Adrenal gland (tissue), 5 donors: Measurements from ENCODE around the gene EIF1AD.

Experiments used
- POLR2A ChIP-seq, 2 donors: fragments of 450-650 bp; IDR thresholded peaks; one replicate each; pipeline ENCODE4 v1.6.1; 2017; ENCODE audit warnings: antibody characterized with exemption in 2 of 2, mild to moderate bottlenecking in 2 of 2, moderate library complexity in 1 of 2
- TF ChIP-seq, protein P1 (sequence below), 6 experiments: fragments of 450-650 bp in 4 of 6; fragments of 200-600 bp in 2 of 6; sonication (generic) in 1 of 6; IDR thresholded peaks; 1 replicate in 5 of 6; 2 replicates in 1 of 6; pipeline versions ENCODE4 v1.5.1 to v1.8.0; 2016 to 2021; ENCODE audit warnings: antibody characterized with exemption in 6 of 6, mild to moderate bottlenecking in 2 of 6, moderate library complexity in 1 of 6
- donor health status: DM: no; HTN: no; CAD: no.

DNA sequence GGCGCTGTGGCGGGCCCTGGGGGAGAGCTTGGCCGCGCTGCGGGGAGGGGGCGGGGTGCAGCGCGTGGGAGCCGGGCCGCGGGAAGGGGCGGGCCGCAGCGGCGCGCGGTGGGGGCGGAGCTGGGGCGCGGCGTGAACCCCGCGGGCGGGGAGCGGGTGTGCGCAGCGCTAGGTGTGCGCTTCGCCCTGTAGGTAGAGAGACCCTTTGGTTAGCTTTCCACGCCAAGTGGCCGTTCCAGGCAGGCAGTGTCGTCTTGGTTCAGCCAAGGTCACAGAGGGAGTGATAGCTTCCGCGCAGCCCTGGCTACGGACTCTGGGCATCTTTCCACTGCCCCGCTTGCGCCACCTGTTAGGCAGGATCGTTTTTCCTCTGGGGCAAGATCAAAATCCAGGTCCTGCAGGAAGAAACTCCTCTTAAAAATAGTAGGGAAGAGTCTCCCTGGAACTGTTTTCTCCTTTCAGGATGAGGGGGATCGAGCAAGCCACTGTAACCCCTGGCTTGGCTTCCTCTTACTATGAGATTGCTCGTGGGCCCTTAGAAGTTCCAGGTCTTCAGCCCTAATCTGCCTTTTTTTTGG is 780 bp upstream of the EIF1AD start:
- TF ChIP-seq, protein P1, sequence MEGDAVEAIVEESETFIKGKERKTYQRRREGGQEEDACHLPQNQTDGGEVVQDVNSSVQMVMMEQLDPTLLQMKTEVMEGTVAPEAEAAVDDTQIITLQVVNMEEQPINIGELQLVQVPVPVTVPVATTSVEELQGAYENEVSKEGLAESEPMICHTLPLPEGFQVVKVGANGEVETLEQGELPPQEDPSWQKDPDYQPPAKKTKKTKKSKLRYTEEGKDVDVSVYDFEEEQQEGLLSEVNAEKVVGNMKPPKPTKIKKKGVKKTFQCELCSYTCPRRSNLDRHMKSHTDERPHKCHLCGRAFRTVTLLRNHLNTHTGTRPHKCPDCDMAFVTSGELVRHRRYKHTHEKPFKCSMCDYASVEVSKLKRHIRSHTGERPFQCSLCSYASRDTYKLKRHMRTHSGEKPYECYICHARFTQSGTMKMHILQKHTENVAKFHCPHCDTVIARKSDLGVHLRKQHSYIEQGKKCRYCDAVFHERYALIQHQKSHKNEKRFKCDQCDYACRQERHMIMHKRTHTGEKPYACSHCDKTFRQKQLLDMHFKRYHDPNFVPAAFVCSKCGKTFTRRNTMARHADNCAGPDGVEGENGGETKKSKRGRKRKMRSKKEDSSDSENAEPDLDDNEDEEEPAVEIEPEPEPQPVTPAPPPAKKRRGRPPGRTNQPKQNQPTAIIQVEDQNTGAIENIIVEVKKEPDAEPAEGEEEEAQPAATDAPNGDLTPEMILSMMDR (IDR thresholded peaks at IDR 0.05): peak in 1 of 6 experiments; percentile 12
- no peak for TF ChIP-seq POLR2A (IDR thresholded peaks at IDR 0.05)
